ENCODE measurements around the gene SLC19A2. TPM values are rescaled to one million over a fixed set of nuclear protein-coding genes. Genes with fewer than 3 reads are reported as not detected.

The SLC19A2 gene
- total and polyA plus RNA-seq, 2 of the 13 experiments (the other 11 are each of a cell fraction or from before 2014, with no cell fraction given) = 30.4 to 56.0 TPM

GRCh38 chr1:169484683-169485430 is 887 bp downstream of the SLC19A2 start (continued):
- TF ChIP-seq ZBTB40 (IDR thresholded peaks at IDR 0.05) = no peak
- peak; percentile 58 for TF ChIP-seq ZBTB40 (CRISPR knock-in tag; IDR thresholded peaks at IDR 0.05)
- TF ChIP-seq ZKSCAN5 (CRISPR knock-in tag; IDR thresholded peaks at IDR 0.05) = no peak
- TF ChIP-seq TRIM22 (IDR thresholded peaks at IDR 0.05) = no peak
- no peak; the same call in 1 of the 2 replicates for TF ChIP-seq HIVEP1 (CRISPR knock-in tag; IDR thresholded peaks at IDR 0.05)
- TF ChIP-seq MTA1 (CRISPR knock-in tag; IDR thresholded peaks at IDR 0.05; ENCODE audit: borderline replicate concordance) = 0 out of 2 replicates have a peak, but pooled peaks have one; percentile 45
- peak; percentile 75 for TF ChIP-seq SNAPC4 (CRISPR knock-in tag; IDR thresholded peaks at IDR 0.05)
- no peak for TF ChIP-seq THAP7 (CRISPR knock-in tag; IDR thresholded peaks at IDR 0.05)
- TF ChIP-seq MBD4 (IDR thresholded peaks at IDR 0.05; ENCODE audit: borderline replicate concordance, low read length) = no peak
- TF ChIP-seq RORA (CRISPR knock-in tag; IDR thresholded peaks at IDR 0.05) = no peak

Measured in HepG2 (cell line).